G401.6 (cell line): ENCODE measurements around the gene SYT12.
"Not testable (repeated sequence)": the region's sequence is repeated elsewhere in the genome, so short reads cannot be mapped to it uniquely, and the experiment has no call there.

Source experiments
- FAIRE-seq: peaks from 2 replicates; lab custom pipeline; 2012; peaks lifted over from hg19 to GRCh38; lab: Jason Lieb, UNC

Gene SYT12

GRCh38 chr11:67022961-67023956 is at the start of gene SYT12:
Gene SYT12 (plus strand): TSS chr11:67023134. CDS start chr11:67030145, 7,011 bp downstream.
- no peak for FAIRE-seq

- no peak for FAIRE-seq
Measured at GRCh38 chr11:66973956-66974580, 48.9 kb upstream of the SYT12 start.

- no peak for FAIRE-seq
Measured at GRCh38 chr11:66974724-66975404, 48.1 kb upstream of the SYT12 start, which contains the start of gene C11orf86. Gene C11orf86 (plus strand): TSS chr11:66975304. CDS start chr11:66975363, 59 bp downstream.

- FAIRE-seq, result no peak
Measured at GRCh38 chr11:66975405-66976027, 47.4 kb upstream of the SYT12 start.

GRCh38 chr11:66976028-66976467 is 46.9 kb upstream of the SYT12 start:
- FAIRE-seq, result no peak

- no peak for FAIRE-seq
Measured at GRCh38 chr11:66976925-66977324, 46.0 kb upstream of the SYT12 start.

- no peak for FAIRE-seq
Measured at GRCh38 chr11:66978229-66978628, 44.7 kb upstream of the SYT12 start.

GRCh38 chr11:66978717-66979116 is 44.2 kb upstream of the SYT12 start:
- FAIRE-seq, result no peak

GRCh38 chr11:66979336-66979980 is 43.5 kb upstream of the SYT12 start:
- FAIRE-seq, result no peak

- no peak for FAIRE-seq
Measured at GRCh38 chr11:66981976-66982578, 40.9 kb upstream of the SYT12 start.

- no peak for FAIRE-seq
Measured at GRCh38 chr11:66983275-66983924, 39.5 kb upstream of the SYT12 start.

- no peak for FAIRE-seq
Measured at GRCh38 chr11:66985508-66986177, 37.3 kb upstream of the SYT12 start.

- FAIRE-seq, result no peak
Measured at GRCh38 chr11:66986178-66986545, 36.8 kb upstream of the SYT12 start.

- no peak for FAIRE-seq
Measured at GRCh38 chr11:66987158-66987620, 35.7 kb upstream of the SYT12 start.

GRCh38 chr11:66987924-66988637 is 34.9 kb upstream of the SYT12 start:
- FAIRE-seq, result no peak

- not testable (repeated sequence) for FAIRE-seq
Measured at GRCh38 chr11:66988741-66989140, 34.2 kb upstream of the SYT12 start.

GRCh38 chr11:66989360-66989759 is 33.6 kb upstream of the SYT12 start:
- not testable (repeated sequence) for FAIRE-seq

- no peak for FAIRE-seq
Measured at GRCh38 chr11:66992041-66992440, 30.9 kb upstream of the SYT12 start.

- FAIRE-seq, result no peak
Measured at GRCh38 chr11:66996609-66997273, 26.2 kb upstream of the SYT12 start.
